ENCODE results near the gene ACOX2. TPM values are rescaled to one million over a fixed set of nuclear protein-coding genes. Genes with fewer than 3 reads are reported as not detected.

Gene ACOX2
- polyA plus RNA-seq, 6 donors from 2014 or later: not detected

- Mint-ChIP-seq H3K27ac (peak overlapping the region in 1 of 6 donors; percentile 48), H3K36me3 (peaks cover 7% of the 10 kb centered on the region in 2 donors), H3K9me3 (no peaks in the 10 kb centered on the region), H3K4me1 (peaks cover 38 to 58% (median 43%) of the 10 kb centered on the region in 3 donors), H3K27me3 (no peaks in the 10 kb centered on the region), H3K4me3 (no peak overlapping the region)
- DNase-seq: no peak
- no peak for ATAC-seq (ENCODE audit: low read depth in 2 of 2)
Observed at GRCh38 chr3:58496206-58496857, 40.7 kb downstream of the ACOX2 start.

- Mint-ChIP-seq H3K36me3 (no peaks in the 10 kb centered on the region), H3K4me1 (peaks cover 40 to 61% (median 46%) of the 10 kb centered on the region in 3 donors), H3K27ac (no peak overlapping the region), H3K9me3 (no peaks in the 10 kb centered on the region), H3K27me3 (no peaks in the 10 kb centered on the region), H3K4me3 (peak overlapping the region in 1 of 8 donors; percentile 27)
- no peak for ATAC-seq (ENCODE audit: low read depth in 2 of 2)
- DNase-seq: no peak
Observed at GRCh38 chr3:58495101-58495500, 41.9 kb downstream of the ACOX2 start.

- ATAC-seq (ENCODE audit: low read depth in 2 of 2) (no peak), DNase-seq (no peak)
- no peaks in the 10 kb centered on the region for H3K36me3 Mint-ChIP-seq
- H3K4me1 Mint-ChIP-seq: peaks cover 40 to 56% (median 48%) of the 10 kb centered on the region in 3 donors
- H3K27me3 Mint-ChIP-seq: no peaks in the 10 kb centered on the region
- peak overlapping the region in 5 of 8 donors; percentile 21 to 95 (median 86) for H3K4me3 Mint-ChIP-seq
- H3K27ac Mint-ChIP-seq: peak overlapping the region in 1 of 6 donors; percentile 69
- H3K9me3 Mint-ChIP-seq: no peaks in the 10 kb centered on the region
Observed at GRCh38 chr3:58494107-58494506, 42.9 kb downstream of the ACOX2 start.

- peak; percentile 44 for DNase-seq
- no peaks in the 10 kb centered on the region for H3K36me3 Mint-ChIP-seq
- H3K4me3 Mint-ChIP-seq: peak overlapping the region; percentile 85 to 96 (median 94)
- H3K27me3 Mint-ChIP-seq: peaks cover 4 to 15% (median 12%) of the 10 kb centered on the region in 3 donors
- H3K27ac Mint-ChIP-seq: peak overlapping the region; percentile 60 to 91 (median 82)
- ATAC-seq (ENCODE audit: low read depth in 2 of 2): peak; percentile 19 to 24
- H3K9me3 Mint-ChIP-seq: no peaks in the 10 kb centered on the region
- peaks cover 36 to 51% (median 39%) of the 10 kb centered on the region in 3 donors for H3K4me1 Mint-ChIP-seq
Observed at GRCh38 chr3:58492494-58492905, 44.5 kb downstream of the ACOX2 start.

GRCh38 chr3:58491506-58492402 lies 45.2 kb downstream of the ACOX2 start, which contains the start of gene KCTD6:
KCTD6 (plus strand) TSS chr3:58492096; CDS start chr3:58498756, 6,660 bp downstream.
- H3K4me3 Mint-ChIP-seq: peak within 1 kb of the TSS; percentile 85 to 96 (median 94)
- peak within 1 kb of the TSS; percentile 68 to 93 (median 86) for H3K27ac Mint-ChIP-seq
- H3K4me1 Mint-ChIP-seq: peaks cover 31 to 44% (median 34%) of the 10 kb centered on the region in 3 donors
- peaks cover 4 to 22% (median 19%) of the 10 kb centered on the region in 3 donors for H3K27me3 Mint-ChIP-seq
- no peaks in the 10 kb centered on the region for H3K9me3 Mint-ChIP-seq
- DNase-seq (peak; percentile 92), ATAC-seq (ENCODE audit: low read depth in 2 of 2) (peak; percentile 90 to 91)
- no peaks in the 10 kb centered on the region for H3K36me3 Mint-ChIP-seq

GRCh38 chr3:58490860-58491501 lies 46.0 kb downstream of the ACOX2 start:
- Mint-ChIP-seq H3K36me3 (no peaks in the 10 kb centered on the region), H3K27ac (peak overlapping the region in 5 of 6 donors; percentile 19 to 93 (median 82)), H3K4me1 (peaks cover 27 to 37% (median 29%) of the 10 kb centered on the region in 3 donors), H3K27me3 (peaks cover 4 to 30% (median 24%) of the 10 kb centered on the region in 3 donors), H3K9me3 (no peaks in the 10 kb centered on the region), H3K4me3 (peak overlapping the region; percentile 43 to 95 (median 83))
- DNase-seq: no peak
- no peak for ATAC-seq (ENCODE audit: low read depth in 2 of 2)

DNA sequence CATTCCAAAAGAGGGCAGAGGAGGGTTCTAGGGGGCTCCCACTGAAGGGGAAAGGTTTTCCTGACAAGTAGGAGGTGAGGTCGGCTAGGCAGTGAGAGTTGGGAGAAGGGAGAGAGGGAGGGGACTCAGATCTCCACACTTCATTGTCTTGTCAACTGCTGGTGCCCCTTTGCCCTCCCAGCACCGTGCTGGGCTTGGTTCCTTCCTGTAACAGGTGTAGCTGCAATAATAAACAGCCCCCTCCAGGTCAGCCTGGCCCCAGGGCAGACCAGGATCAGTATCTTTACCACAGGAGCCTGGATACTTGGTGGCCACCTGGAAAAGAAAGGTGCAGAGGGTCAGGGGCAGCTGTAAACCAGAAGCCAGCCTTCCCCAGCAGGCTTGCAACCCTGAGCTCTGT lies 48.0 kb downstream of the ACOX2 start:
- H3K27me3 Mint-ChIP-seq: peaks cover 4 to 31% (median 24%) of the 10 kb centered on the region in 3 donors
- peaks cover 24 to 25% (median 24%) of the 10 kb centered on the region in 3 donors for H3K4me1 Mint-ChIP-seq
- no peaks in the 10 kb centered on the region for H3K36me3 Mint-ChIP-seq
- DNase-seq: no peak
- no peaks in the 10 kb centered on the region for H3K9me3 Mint-ChIP-seq
- H3K27ac Mint-ChIP-seq: no peak overlapping the region
- ATAC-seq (ENCODE audit: low read depth in 2 of 2): no peak
- peak overlapping the region in 1 of 8 donors; percentile 47 for H3K4me3 Mint-ChIP-seq

DNA sequence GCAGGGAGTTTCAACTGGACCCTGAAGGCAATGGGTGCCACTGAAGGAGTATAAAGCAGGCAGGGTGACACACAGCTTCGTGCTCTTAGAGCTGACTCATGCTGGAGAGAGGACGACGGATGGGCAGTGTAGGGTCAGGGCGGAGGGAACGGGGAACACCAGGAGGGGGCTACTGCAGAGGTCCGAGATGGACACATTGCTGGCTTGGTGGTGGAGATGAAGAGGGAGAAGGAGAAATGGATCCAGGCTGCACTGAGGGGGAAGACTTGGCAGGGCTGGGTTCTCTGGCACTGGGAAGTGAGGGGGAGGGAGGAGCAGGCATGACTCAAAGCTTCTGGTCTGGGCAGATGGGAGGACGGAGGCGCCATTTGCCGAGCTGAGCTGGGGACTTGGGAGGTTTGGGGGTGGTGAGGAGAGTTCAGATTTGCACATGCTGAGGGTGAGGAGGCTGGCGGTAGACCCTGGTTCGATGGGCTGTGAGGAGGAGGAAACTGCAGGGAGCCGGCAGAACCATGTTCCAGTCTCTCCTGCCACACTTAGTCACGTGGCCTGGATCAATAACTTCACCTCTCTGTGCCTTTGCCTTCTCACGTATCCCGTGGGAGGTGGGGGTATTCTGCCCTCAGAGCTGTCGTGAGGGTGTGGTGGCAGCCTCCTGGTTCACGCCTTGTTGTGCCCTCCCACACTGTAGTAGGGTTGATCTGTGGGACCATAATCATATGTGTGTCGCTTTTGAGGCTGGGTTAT lies 49.7 kb downstream of the ACOX2 start:
- DNase-seq (no peak), ATAC-seq (ENCODE audit: low read depth in 2 of 2) (no peak)
- Mint-ChIP-seq H3K9me3 (no peaks in the 10 kb centered on the region), H3K27ac (peak overlapping the region in 3 of 6 donors; percentile 20 to 85 (median 44)), H3K36me3 (no peaks in the 10 kb centered on the region), H3K4me3 (no peak overlapping the region), H3K4me1 (peaks cover 7 to 17% (median 17%) of the 10 kb centered on the region in 3 donors), H3K27me3 (peaks cover 4 to 31% (median 24%) of the 10 kb centered on the region in 3 donors)

DNA sequence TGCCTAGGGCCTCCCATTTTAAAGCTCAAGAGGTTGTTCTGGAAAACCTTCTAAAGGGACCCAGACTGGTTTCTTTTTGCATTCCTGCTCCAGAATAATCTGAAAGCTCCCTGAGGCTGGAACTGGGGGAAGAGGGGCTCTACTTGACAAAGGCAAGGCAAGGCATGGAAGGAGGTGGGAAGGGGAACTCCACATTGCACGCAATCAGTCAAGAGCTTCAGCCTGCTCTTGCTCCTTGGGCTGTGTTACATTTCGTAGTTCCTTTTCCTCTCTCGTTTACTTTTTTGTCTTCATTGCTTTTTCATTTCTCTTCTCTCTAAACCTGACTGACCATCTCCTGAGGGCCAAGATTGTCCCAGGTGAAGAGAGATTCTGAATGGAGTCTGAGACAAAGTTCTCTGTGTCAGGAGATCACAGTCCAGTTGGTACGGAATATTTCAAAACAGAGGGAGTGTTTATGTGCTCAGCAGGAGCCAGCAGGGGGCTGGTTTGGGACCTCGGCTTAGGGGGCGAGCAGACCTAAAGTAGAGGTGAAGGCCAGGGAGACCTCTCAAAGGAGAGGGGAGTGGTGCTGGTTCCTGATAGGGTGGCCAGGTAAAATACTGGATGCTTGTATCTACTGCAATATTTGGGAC lies 51.1 kb downstream of the ACOX2 start:
- Mint-ChIP-seq H3K4me3 (peak overlapping the region in 1 of 8 donors; percentile 42), H3K27me3 (peaks cover 4 to 31% (median 24%) of the 10 kb centered on the region in 3 donors), H3K27ac (peak overlapping the region in 1 of 6 donors; percentile 20), H3K36me3 (no peaks in the 10 kb centered on the region), H3K4me1 (peaks cover 0 to 14% (median 13%) of the 10 kb centered on the region in 3 donors), H3K9me3 (no peaks in the 10 kb centered on the region)
- ATAC-seq (ENCODE audit: low read depth in 2 of 2): no peak
- DNase-seq: no peak

DNA sequence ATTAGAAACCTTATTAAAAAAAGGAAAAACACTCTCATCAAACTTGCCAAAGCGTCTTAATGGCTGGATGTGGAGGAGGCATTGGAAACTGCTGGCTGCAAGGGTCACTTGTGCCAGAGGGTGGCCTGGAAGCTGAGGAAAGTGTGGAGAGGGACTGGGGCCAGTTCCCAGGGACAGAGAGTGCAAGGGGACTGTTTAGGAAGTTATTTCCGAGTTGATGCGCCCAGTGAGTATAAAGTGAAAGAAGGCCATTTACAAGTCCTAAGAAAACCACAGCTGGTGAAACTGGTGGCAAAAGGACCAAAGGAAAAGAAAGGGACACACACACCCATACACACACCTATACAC lies 52.3 kb downstream of the ACOX2 start:
- Mint-ChIP-seq H3K27me3 (peaks cover 4 to 31% (median 24%) of the 10 kb centered on the region in 3 donors), H3K27ac (peak overlapping the region in 2 of 6 donors; percentile 50 to 81), H3K4me1 (peaks cover 0 to 14% (median 12%) of the 10 kb centered on the region in 3 donors), H3K36me3 (no peaks in the 10 kb centered on the region), H3K9me3 (no peaks in the 10 kb centered on the region), H3K4me3 (no peak overlapping the region)
- ATAC-seq (ENCODE audit: low read depth in 2 of 2) (no peak), DNase-seq (no peak)

DNA sequence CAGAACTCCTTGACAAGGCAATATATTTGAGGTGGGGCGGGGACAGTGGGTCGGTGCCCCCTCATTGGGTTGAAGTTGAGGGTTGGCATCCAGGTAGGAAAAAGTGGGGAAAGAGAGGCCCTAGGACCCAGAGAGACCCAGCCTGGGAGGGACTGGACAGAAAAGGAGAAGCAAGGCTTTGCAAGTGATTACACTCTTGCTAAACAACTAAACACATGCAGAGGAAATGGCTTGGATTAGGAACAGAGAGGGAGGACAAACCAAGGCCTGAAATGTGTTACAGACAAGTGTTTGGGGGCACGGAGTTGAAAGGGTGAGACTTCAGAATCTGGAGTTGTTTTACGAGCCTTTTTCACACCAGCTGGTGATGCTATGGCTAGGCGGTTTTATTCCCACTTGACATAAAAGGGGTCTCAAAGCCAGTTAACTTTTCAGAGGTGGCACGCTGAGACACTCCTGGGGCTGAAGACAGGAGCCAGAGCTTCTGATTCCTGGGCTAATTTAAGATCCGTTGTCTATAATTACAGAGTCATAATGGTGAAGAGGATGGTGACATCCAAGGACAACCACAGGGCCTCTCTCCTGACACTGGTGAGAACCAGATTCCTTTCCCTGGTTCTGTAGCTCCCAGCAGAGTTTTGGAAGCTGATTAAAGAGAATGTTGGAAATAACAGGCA lies 52.8 kb downstream of the ACOX2 start:
- Mint-ChIP-seq H3K4me1 (peaks cover 0 to 14% (median 11%) of the 10 kb centered on the region in 3 donors), H3K36me3 (no peaks in the 10 kb centered on the region), H3K4me3 (peak overlapping the region in 1 of 8 donors; percentile 75), H3K9me3 (peaks cover 0 to under 1% (median 0%) of the 10 kb centered on the region in 7 donors), H3K27me3 (peaks cover 4 to 31% (median 24%) of the 10 kb centered on the region in 3 donors), H3K27ac (peak overlapping the region in 3 of 6 donors; percentile 4 to 81 (median 8))
- ATAC-seq (ENCODE audit: low read depth in 2 of 2): no peak
- no peak for DNase-seq
